ENCODE measurements around the gene TRAF2.
A peak's percentile ranks its signal among the peaks of the same experiment; 100 is the strongest.

TRAF2 gene

DNA sequence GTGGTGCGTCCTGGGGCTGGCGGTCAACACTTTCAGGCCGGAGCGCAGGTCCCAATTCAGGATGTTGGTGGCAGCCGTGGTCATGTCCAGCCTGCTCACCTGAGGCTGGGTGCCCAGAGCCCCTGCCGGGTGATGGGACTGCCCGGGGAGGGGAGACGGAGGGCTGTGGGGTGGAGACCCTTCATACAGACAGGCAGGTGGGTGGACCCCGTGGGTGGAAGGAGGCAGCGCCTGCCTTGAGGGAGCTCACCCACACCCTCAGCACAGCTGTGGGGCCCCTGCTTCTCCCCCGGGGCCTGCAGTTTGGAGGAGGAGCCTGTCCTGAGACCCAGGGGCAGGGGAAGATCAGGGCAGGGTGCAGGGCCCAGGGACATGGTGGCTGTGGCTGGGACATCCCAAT lies 84.0 kb downstream of the TRAF2 start:
- Mint-ChIP-seq H3K9me3 (no peaks in the 10 kb centered on the region), H3K27me3 (peaks cover 27% of the 10 kb centered on the region), H3K36me3 (no peaks in the 10 kb centered on the region), H3K27ac (no peak overlapping the region), H3K4me1 (peaks cover 27% of the 10 kb centered on the region), H3K4me3 (no peak overlapping the region)
- CTCF ChIA-PET = interaction anchor here (0.7 to 1.1 kb wide), 2 partner anchors 11 to 59 kb away, joined by 3 to 4 read pairs; no protein-coding TSS in a partner anchor
- DNase-seq = no peak

- peaks cover 26% of the 10 kb centered on the region for H3K4me1 Mint-ChIP-seq
- H3K4me3 Mint-ChIP-seq = no peak overlapping the region
- H3K27me3 Mint-ChIP-seq = peaks cover 29% of the 10 kb centered on the region
- CTCF ChIA-PET = no interaction called here
- DNase-seq = no peak
- no peak overlapping the region for H3K27ac Mint-ChIP-seq
- no peaks in the 10 kb centered on the region for H3K9me3 Mint-ChIP-seq
- no peaks in the 10 kb centered on the region for H3K36me3 Mint-ChIP-seq
These were observed 85.4 kb downstream of the TRAF2 start for GRCh38 chr9:136971746-136972145.

GRCh38 chr9:136972335-136972734 lies 86.0 kb downstream of the TRAF2 start:
- H3K27me3 Mint-ChIP-seq = peaks cover 35% of the 10 kb centered on the region
- H3K27ac Mint-ChIP-seq = no peak overlapping the region
- no peaks in the 10 kb centered on the region for H3K36me3 Mint-ChIP-seq
- no peaks in the 10 kb centered on the region for H3K9me3 Mint-ChIP-seq
- H3K4me1 Mint-ChIP-seq = peaks cover 26% of the 10 kb centered on the region
- CTCF ChIA-PET = no interaction called here
- no peak for DNase-seq
- no peak overlapping the region for H3K4me3 Mint-ChIP-seq

DNA sequence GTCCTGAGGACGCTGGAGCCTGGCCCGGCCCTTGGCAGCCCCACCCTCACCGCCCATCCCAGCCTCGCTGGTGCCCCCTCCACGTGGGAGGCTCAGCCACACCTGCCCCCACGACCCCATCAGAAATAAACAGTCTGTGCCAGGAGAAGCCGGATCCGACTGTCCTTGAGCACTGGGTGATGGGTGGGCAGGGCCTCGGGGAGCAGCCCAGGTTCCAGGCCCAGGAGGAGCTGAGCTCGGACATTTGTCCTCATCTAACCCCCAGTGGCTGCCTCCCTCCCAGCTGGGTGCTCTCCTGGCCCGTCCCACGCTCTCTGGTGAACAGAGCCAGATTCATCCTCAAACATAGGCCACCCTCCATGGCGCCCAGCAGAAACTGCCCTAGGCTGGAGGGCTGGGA lies 86.4 kb downstream of the TRAF2 start:
- peaks cover 26% of the 10 kb centered on the region for H3K4me1 Mint-ChIP-seq
- H3K27ac Mint-ChIP-seq = no peak overlapping the region
- no peaks in the 10 kb centered on the region for H3K9me3 Mint-ChIP-seq
- CTCF ChIA-PET = no interaction called here
- peaks cover 39% of the 10 kb centered on the region for H3K27me3 Mint-ChIP-seq
- H3K4me3 Mint-ChIP-seq = no peak overlapping the region
- no peaks in the 10 kb centered on the region for H3K36me3 Mint-ChIP-seq
- DNase-seq = no peak

DNA sequence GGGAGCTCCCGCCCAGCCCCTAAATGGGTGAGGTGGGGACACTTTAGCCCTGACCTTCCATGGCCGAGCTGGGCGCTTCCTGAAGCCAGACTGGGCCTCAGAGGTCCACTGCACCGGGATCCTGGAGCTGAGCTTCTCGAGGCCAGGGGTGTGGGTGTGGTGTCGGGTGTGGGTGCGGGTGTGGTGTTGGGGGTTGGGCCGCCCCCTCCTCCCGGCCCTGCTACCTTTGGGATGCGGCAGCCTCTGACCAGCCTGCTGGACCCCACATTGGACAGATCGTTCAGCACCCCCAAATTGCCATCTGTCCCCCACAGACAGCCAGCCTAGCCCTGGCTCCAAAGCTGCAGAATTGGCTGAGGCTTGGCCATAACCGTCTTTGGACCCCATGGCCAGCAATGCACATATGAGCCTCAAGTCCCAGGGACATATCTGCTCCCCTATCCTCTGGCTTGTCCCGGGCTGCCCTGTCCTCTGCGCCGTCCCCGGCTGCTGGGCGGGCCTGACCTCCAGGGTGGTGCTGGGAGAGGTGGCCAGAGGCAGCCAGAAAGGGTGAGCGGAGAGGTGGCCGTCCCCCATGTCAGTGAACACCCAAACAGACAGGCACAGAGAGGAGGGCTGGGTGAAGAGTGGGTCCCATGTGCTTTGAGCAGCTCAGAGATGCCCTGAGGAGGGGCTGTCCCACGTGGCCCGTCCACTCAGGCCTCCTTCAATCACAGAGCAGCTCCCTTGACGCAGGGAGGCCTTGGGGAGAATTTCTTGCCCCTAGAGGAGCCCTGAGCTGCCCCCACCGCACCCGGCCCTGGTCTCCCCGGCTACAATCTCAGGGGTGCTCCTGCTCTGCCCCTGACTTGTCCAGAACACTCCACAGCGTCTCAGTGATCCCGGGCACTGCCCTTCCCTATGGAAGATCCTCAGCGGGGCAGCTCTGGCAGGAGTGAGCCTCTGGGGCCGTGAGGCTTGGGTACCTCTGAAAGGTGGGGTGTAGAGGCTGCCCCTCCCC lies 87.6 kb downstream of the TRAF2 start:
- H3K27me3 Mint-ChIP-seq = peaks cover 41% of the 10 kb centered on the region
- H3K4me3 Mint-ChIP-seq = no peak overlapping the region
- H3K27ac Mint-ChIP-seq = no peak overlapping the region
- peaks cover 26% of the 10 kb centered on the region for H3K4me1 Mint-ChIP-seq
- no peak for DNase-seq
- CTCF ChIA-PET = interaction anchor here (1.3 to 3.4 kb wide), 4 partner anchors 15 to 62 kb away, joined by 3 to 25 read pairs (median 4); partner anchors contain the start of gene ABCA2
- H3K9me3 Mint-ChIP-seq = no peaks in the 10 kb centered on the region
- H3K36me3 Mint-ChIP-seq = no peaks in the 10 kb centered on the region

DNA sequence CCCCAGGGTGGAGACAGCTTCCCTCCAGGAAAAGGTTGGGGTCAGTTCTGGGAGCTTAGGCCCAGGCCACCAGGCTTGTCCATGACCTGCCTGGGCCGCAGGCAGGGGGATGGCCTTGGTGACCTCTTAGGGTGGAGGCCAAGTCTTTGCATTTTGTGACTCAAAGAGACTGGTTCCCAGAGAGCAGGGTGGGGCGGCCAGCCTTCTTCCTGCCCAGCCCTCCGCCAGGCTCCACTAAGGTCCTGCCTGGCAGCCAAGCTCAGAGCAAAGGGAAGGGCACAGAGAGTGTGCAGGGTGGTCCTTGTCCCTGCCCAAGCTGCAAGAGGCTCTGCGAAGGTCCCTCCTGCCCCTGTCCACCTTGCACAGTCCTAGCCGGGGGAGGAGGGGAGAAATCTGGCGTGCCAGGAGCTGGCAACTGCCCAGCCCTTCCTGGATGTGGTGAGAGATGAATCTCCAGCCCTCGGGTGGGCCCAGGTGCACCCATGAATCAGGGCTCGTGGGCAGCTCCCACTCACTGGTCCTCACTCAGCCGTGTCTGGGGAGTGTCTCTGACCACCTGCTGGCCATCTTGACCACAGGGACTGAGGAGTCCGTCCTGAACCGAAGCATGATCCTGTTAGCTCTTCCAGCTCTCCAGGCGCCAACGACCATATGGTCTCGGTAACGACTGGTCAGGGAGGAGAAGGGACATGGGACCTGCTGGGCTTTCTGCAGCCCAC lies 88.7 kb downstream of the TRAF2 start:
- H3K27ac Mint-ChIP-seq = peak overlapping the region; percentile 73
- peak overlapping the region; percentile 58 for H3K4me3 Mint-ChIP-seq
- H3K27me3 Mint-ChIP-seq = peaks cover 46% of the 10 kb centered on the region

DNA sequence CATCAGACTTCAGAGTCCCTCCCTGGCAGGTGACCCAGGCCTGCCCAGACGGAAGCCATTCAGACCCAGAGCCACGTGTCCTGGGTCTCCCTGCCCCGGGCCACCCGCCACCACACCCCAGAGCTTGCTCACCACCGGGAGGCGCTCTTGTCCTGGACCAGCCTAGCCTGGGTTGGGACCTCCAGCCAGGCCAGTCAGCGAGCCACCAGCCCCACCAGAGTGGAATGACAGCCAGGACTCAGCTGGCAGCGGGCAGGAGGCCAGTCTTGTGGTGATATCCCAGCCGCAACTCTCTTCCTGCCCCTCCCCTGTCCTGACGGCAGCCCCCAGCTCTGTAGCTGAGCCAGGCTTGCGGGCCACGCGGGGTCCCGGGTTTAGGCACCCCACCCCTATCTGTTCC lies 89.3 kb downstream of the TRAF2 start:
- Mint-ChIP-seq H3K27ac (peak overlapping the region; percentile 73), H3K4me3 (peak overlapping the region; percentile 58)
- CTCF ChIA-PET = interaction anchor here (0.7 to 3.4 kb wide), 7 partner anchors 10 to 60 kb away, joined by 3 to 25 read pairs (median 3); partner anchors contain the start of gene PAXX

More for the DNA sequence above, 88.7 kb downstream of the TRAF2 start:
- Mint-ChIP-seq H3K4me1 (peaks cover 26% of the 10 kb centered on the region), H3K9me3 (no peaks in the 10 kb centered on the region), H3K36me3 (no peaks in the 10 kb centered on the region)
- peak; percentile 45 for DNase-seq
- CTCF ChIA-PET = interaction anchor here (0.7 to 3.4 kb wide), 6 partner anchors 16 to 61 kb away, joined by 3 to 25 read pairs (median 3); partner anchors contain the start of genes ABCA2 and PAXX

More for the DNA sequence above, 89.3 kb downstream of the TRAF2 start:
- Mint-ChIP-seq H3K4me1 (peaks cover 26% of the 10 kb centered on the region), H3K36me3 (no peaks in the 10 kb centered on the region), H3K9me3 (no peaks in the 10 kb centered on the region), H3K27me3 (peaks cover 51% of the 10 kb centered on the region)
- peak; percentile 59 for DNase-seq
